ENCODE data around the gene EFCAB8.

EFCAB8 gene

DNA sequence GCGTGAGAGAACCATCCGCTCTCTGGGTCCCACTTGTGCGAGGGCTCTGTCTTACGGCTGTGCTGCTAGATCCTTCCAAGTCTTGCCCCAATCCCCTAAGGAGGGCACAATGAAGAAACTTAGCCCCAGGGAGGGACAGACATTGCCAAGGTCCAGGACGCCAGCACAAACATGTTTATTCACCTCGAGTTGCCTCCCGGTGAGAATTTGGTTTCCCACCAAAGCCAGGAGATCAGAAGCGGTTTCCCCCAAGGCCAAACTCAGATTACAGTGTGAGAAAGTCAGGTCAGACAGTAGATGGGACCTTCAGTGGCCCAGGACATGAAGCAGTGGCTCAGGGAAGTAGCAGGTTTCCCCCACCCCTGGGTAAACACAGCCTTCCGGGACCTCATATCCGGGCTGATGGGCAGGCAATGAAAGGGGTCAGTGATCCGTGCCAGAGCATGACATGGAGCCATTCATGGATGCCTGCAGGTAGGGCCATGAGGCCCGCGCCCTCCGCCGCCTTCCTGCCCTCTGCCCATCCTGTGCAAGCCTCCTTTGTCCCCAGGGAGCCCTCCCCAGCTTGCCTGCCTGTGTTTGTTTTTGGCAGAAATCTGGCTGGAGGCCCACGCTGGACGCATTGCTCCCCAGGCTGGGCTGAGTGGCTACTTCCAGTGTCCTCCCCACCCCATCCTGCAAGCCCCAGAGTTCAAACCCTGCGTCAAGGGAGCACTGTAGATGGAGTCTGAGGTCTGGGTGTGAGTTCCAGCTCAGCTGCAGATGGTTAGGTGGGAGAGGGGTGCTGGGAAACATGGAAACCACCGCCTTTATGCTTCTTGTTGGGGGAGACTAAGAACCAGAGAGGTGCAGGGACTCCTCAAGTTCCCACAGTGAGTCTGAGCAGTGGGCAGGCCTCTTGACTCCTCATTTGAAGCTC lies 150.8 kb downstream of the EFCAB8 start:
- no peak for DNase-seq

DNA sequence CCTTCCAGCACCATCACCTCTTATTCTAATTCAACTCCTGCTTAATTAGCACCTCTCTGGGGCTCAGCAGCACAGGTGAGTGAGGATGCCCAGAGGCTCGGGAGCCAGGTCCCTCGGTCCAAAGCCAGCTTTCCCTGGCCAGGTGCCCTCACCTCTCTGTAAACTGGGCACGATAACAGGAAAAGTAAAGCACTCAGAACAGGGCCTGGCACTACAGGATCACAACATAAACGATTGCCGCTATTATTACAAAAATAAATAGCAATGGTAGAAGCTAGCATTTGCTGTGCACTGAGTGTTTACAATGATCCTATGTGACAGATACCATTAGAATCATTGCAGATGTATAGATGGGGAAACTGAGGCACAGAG lies 151.4 kb downstream of the EFCAB8 start:
- DNase-seq, result no peak

DNA sequence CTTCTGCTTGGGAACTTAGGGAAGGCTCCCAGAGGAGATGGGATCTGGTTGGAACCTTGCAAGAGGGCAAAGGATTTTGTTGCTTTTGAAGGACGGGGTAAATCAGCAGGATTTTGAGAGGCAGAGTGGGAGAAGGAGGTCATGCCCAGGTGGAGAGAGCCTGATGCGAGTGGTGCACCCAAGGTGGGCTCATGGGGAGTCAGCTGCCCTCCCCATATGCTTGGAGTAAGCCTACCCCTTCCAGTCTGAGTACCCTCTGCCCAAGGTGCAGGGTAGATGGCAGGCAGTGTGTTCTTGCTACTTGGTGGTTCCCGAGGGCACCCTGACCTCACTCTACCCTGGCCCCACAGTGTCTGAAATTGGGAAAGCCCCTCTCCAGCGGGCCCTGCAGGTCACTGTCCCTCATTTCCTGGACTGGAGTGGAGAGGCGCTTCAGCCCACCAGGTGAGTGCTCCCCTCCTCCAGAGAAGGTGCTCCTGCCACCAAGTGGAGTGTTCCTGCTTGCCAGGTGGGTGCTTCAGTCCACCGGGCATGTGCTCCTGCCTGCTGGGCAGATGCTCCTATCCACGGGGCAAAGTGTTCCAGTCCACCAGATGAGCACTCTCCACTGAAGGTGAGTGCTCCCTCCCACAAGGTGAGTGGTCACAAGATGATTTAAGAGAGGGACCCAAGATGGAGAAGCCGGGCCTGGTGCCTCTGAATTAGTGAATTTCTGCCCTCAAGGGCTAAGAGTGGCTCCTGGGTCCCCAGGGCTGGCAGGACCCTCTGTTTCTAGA lies 152.1 kb downstream of the EFCAB8 start:
- no peak for DNase-seq
